Stomach (tissue), 4 donors: ENCODE data around the gene PITRM1.

Source experiments
- EP300 ChIP-seq: sonication (generic); formaldehyde crosslinking; IDR thresholded peaks from one replicate; pipeline ENCODE4 v1.6.1; 2017; ENCODE audit warnings: antibody characterized with exemption
- TF ChIP-seq, protein P1 (sequence below), 7 experiments: fragments of 450-650 bp in 4 of 7; fragments of 200-600 bp in 3 of 7; sonication (generic) in 3 of 7; IDR thresholded peaks; one replicate each; pipeline ENCODE4 v1.5.1; 2016 to 2019; ENCODE audit warnings: antibody characterized with exemption in 7 of 7, control low read depth in 2 of 7, mild to moderate bottlenecking in 1 of 7

DNA sequence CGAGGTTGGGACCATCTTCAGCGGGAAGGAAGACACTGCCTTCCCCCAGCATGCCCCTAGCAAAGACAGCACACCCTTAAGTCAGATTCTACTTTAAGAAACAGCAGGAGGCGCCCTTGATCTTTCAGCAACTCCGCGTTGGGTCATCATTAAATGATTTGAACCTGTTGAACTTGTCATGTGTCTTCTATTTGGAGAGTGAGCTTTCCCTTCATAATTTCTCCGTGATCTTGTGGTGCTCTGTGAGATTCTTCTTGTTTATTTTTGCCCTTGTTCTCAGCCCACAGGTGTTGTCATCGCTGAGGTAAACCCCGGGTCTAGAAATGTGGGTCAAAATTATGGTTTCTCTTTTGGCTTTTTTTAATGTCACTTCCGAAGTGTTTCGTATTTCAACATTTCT, 49.5 kb upstream of the PITRM1 start:
- TF ChIP-seq, protein P1, sequence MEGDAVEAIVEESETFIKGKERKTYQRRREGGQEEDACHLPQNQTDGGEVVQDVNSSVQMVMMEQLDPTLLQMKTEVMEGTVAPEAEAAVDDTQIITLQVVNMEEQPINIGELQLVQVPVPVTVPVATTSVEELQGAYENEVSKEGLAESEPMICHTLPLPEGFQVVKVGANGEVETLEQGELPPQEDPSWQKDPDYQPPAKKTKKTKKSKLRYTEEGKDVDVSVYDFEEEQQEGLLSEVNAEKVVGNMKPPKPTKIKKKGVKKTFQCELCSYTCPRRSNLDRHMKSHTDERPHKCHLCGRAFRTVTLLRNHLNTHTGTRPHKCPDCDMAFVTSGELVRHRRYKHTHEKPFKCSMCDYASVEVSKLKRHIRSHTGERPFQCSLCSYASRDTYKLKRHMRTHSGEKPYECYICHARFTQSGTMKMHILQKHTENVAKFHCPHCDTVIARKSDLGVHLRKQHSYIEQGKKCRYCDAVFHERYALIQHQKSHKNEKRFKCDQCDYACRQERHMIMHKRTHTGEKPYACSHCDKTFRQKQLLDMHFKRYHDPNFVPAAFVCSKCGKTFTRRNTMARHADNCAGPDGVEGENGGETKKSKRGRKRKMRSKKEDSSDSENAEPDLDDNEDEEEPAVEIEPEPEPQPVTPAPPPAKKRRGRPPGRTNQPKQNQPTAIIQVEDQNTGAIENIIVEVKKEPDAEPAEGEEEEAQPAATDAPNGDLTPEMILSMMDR (IDR thresholded peaks at IDR 0.05), result no peak
- no peak for TF ChIP-seq EP300
